HG03469 (cell line): ENCODE data around the gene FABP6.
A peak's percentile ranks its signal among the peaks of the same experiment; 100 is the strongest.
"Not testable (repeated sequence)": the region's sequence is repeated elsewhere in the genome, so short reads cannot be mapped to it uniquely, and the experiment has no call there.

Experiments used
- ATAC-seq: cut with Tn5 transposase; IDR thresholded peaks from one replicate; pipeline ENCODE4 v1.9.1; 2021; ENCODE audit warnings: mild to moderate bottlenecking, moderate library complexity, moderate number of reproducible peaks; ENCODE audit not compliant: unreplicated experiment

FABP6 gene

GRCh38 chr5:160219356-160219755, 9.9 kb upstream of the FABP6 start:
- ATAC-seq: no peak

GRCh38 chr5:160221082-160221481, 8.2 kb upstream of the FABP6 start:
- no peak for ATAC-seq

GRCh38 chr5:160227012-160227411, 2.3 kb upstream of the FABP6 start:
- no peak for ATAC-seq

- peak; percentile 47 for ATAC-seq
Measured at GRCh38 chr5:160230686-160231527, 1.6 kb downstream of the FABP6 start.

GRCh38 chr5:160231783-160232342, 2.6 kb downstream of the FABP6 start:
- peak; percentile 38 for ATAC-seq

- no peak for ATAC-seq
Measured at GRCh38 chr5:160233215-160233614, 3.9 kb downstream of the FABP6 start.

- no peak for ATAC-seq
Measured at GRCh38 chr5:160235731-160236130, 6.4 kb downstream of the FABP6 start.

- no peak for ATAC-seq
Measured at GRCh38 chr5:160237571-160238093, 8.3 kb downstream of the FABP6 start.

- no peak for ATAC-seq
Measured at GRCh38 chr5:160240350-160240749, 11.0 kb downstream of the FABP6 start.

GRCh38 chr5:160242145-160242544, 12.8 kb downstream of the FABP6 start:
- ATAC-seq: no peak

GRCh38 chr5:160245506-160246086, 16.3 kb downstream of the FABP6 start:
- ATAC-seq: no peak

GRCh38 chr5:160249570-160249969, 20.3 kb downstream of the FABP6 start:
- not testable (repeated sequence) for ATAC-seq

- no peak for ATAC-seq
Measured at GRCh38 chr5:160250226-160250625, 20.9 kb downstream of the FABP6 start.

- no peak for ATAC-seq
Measured at GRCh38 chr5:160250826-160251225, 21.5 kb downstream of the FABP6 start.

GRCh38 chr5:160251406-160252155, 22.3 kb downstream of the FABP6 start:
- no peak for ATAC-seq

- ATAC-seq: no peak
Measured at GRCh38 chr5:160252916-160253315, 23.6 kb downstream of the FABP6 start.

GRCh38 chr5:160253441-160253840, 24.1 kb downstream of the FABP6 start:
- ATAC-seq: no peak

GRCh38 chr5:160254706-160255105, 25.4 kb downstream of the FABP6 start:
- no peak for ATAC-seq

GRCh38 chr5:160259341-160259740, 30.0 kb downstream of the FABP6 start:
- no peak for ATAC-seq

GRCh38 chr5:160260006-160260775, 30.9 kb downstream of the FABP6 start:
- no peak for ATAC-seq
